IMR-90 (cell line): Measurements from ENCODE around the gene CUL1. TPM values are rescaled to one million over a fixed set of nuclear protein-coding genes. Genes with fewer than 3 reads are reported as not detected.

Experiments used
- ATAC-seq: fragments of 200-7000 bp; cut with Tn5 transposase; 2 replicates; pipeline ENCODE4 v1.9.1; 2020; ENCODE audit warnings: low read depth, mild to moderate bottlenecking, moderate library complexity
- BruUV-seq: library from RNA; stranded (reverse); fragments of 400-500 nt; replicated peaks from 2 replicates; lab custom pipeline; 2021; lab: Mats Ljungman, UMichigan
- CTCF ChIA-PET: fragments of 300-600 bp; formaldehyde crosslinking; extraction: SDS; loops from one replicate; lab custom pipeline; 2021; ENCODE audit warnings: antibody characterized with exemption; lab: Yijun Ruan, JAX
- POLR2A ChIA-PET: fragments of 300-600 bp; sonication (Branson Sonifier 250); formaldehyde crosslinking; loops from one replicate; lab custom pipeline; 2022; ENCODE audit warnings: antibody characterized with exemption; ENCODE audit not compliant: unreplicated experiment; lab: Charles Lee
- DNase-seq: peaks from one replicate; pipeline ENCODE4 v3.0.0; 2013
- H2AFZ ChIP-seq: replicated peaks from 2 replicates; pipeline ENCODE3; 2013; ENCODE audit warnings: low read length, mild to moderate bottlenecking; ENCODE audit not compliant: poor library complexity
- H2AK5ac ChIP-seq: 2 replicates; pipeline ENCODE4 v1.6.1; 2013; ENCODE audit warnings: low read depth, low read length, inconsistent platforms
- H2AK9ac ChIP-seq: replicated peaks from 2 replicates; pipeline ENCODE3; 2013; ENCODE audit warnings: mild to moderate bottlenecking, low read depth, low read length, moderate library complexity; ENCODE audit not compliant: poor library complexity
- H2BK120ac ChIP-seq: 2 replicates; pipeline ENCODE4 v1.6.1; 2013; ENCODE audit warnings: low read depth, low read length, inconsistent platforms
- H2BK15ac ChIP-seq: 3 replicates; pipeline ENCODE4 v1.6.1; 2013; ENCODE audit warnings: low read depth, low read length, inconsistent platforms
- H2BK20ac ChIP-seq: 2 replicates; pipeline ENCODE4 v1.6.1; 2013; ENCODE audit warnings: low read depth, mild to moderate bottlenecking, inconsistent platforms, low read length, moderate library complexity
- H2BK5ac ChIP-seq: 2 replicates; pipeline ENCODE4 v1.6.1; 2013; ENCODE audit warnings: mild to moderate bottlenecking, low read depth, low read length, inconsistent platforms; ENCODE audit not compliant: poor library complexity, severe bottlenecking
- H3K14ac ChIP-seq: replicated peaks from 2 replicates; pipeline ENCODE4 v1.6.1; 2013; ENCODE audit warnings: low read depth, low read length, inconsistent platforms
- H3K18ac ChIP-seq: 2 replicates; pipeline ENCODE4 v1.6.1; 2013; ENCODE audit warnings: low read depth, low read length, control low read depth
- H3K23ac ChIP-seq: 2 replicates; pipeline ENCODE4 v1.6.1; 2013; ENCODE audit warnings: low read depth, low read length, inconsistent platforms
- H3K27ac ChIP-seq: 2 replicates; pipeline ENCODE4 v1.5.1; 2013; ENCODE audit warnings: mild to moderate bottlenecking, control low read depth, low read length; ENCODE audit not compliant: insufficient read depth
- H3K27me3 ChIP-seq: 2 replicates; pipeline ENCODE4 v1.6.1; 2013; ENCODE audit warnings: low read length; ENCODE audit not compliant: control insufficient read depth, insufficient read depth
- H3K36me3 ChIP-seq: 2 replicates; pipeline ENCODE4 v1.6.1; 2013; ENCODE audit warnings: low read length, mixed read lengths; ENCODE audit not compliant: control insufficient read depth, insufficient read depth
- H3K4ac ChIP-seq: 2 replicates; pipeline ENCODE4 v1.6.1; 2013; ENCODE audit warnings: low read depth, low read length, inconsistent platforms
- H3K4me1 ChIP-seq: 2 replicates; pipeline ENCODE4 v1.6.1; 2013; ENCODE audit warnings: low read length, mixed read lengths; ENCODE audit not compliant: control insufficient read depth, insufficient read depth
- H3K4me2 ChIP-seq: 2 replicates; pipeline ENCODE4 v1.6.1; 2013; ENCODE audit warnings: low read depth, mild to moderate bottlenecking, control low read depth, low read length, moderate library complexity
- H3K4me3 ChIP-seq: 2 replicates; pipeline ENCODE4 v1.5.1; 2013; ENCODE audit warnings: low read depth, mild to moderate bottlenecking, control low read depth, low read length, moderate library complexity; ENCODE audit not compliant: insufficient read depth
- H3K56ac ChIP-seq: 2 replicates; pipeline ENCODE4 v1.6.1; 2013; ENCODE audit warnings: low read length, inconsistent platforms; ENCODE audit not compliant: insufficient read depth; ENCODE audit errors: extremely low read depth
- H3K79me1 ChIP-seq, 2 experiments: 2 replicates each; pipeline ENCODE4 v1.6.1; 2013; ENCODE audit warnings: low read length in 2 of 2, inconsistent platforms in 1 of 2, low read depth in 1 of 2
- H3K9ac ChIP-seq: 2 replicates; pipeline ENCODE4 v1.6.1; 2013; ENCODE audit warnings: low read depth, low read length, control low read depth
- H3K9me1 ChIP-seq: 2 replicates; pipeline ENCODE4 v1.6.1; 2013; ENCODE audit warnings: low read length, inconsistent platforms; ENCODE audit not compliant: insufficient read depth
- H3K9me3 ChIP-seq: 2 replicates; pipeline ENCODE4 v1.6.1; 2013; ENCODE audit warnings: low read length; ENCODE audit not compliant: control insufficient read depth, insufficient read depth
- H4K20me1 ChIP-seq: 2 replicates; pipeline ENCODE4 v1.6.1; 2013; ENCODE audit warnings: low read length, inconsistent platforms; ENCODE audit not compliant: insufficient read depth
- H4K5ac ChIP-seq: 2 replicates; pipeline ENCODE4 v1.6.1; 2013; ENCODE audit warnings: mild to moderate bottlenecking, low read depth, low read length, control low read depth
- H4K8ac ChIP-seq, 2 experiments: 2 replicates each; pipeline ENCODE4 v1.6.1; 2013; ENCODE audit warnings: low read depth in 2 of 2, low read length in 2 of 2, control low read depth in 1 of 2, inconsistent platforms in 1 of 2
- H4K91ac ChIP-seq: 2 replicates; pipeline ENCODE4 v1.6.1; 2013; ENCODE audit warnings: low read depth, low read length, inconsistent platforms; ENCODE audit not compliant: insufficient read depth
- CHD1 ChIP-seq: IDR thresholded peaks from 2 replicates; pipeline ENCODE4 v1.6.1; 2012; ENCODE audit warnings: low read depth, low read length, improper control_type of control experiment
- CTCF ChIP-seq: conservative IDR thresholded peaks from 2 replicates; pipeline ENCODE4 v1.5.1; 2012; ENCODE audit warnings: mild to moderate bottlenecking, low read depth, low read length, improper control_type of control experiment
- FOS ChIP-seq: fragments of 150-350 bp; IDR thresholded peaks from 2 replicates; pipeline ENCODE4 v1.6.1; 2016; ENCODE audit warnings: low read depth, low read length
- MAFK ChIP-seq: IDR thresholded peaks from 2 replicates; pipeline ENCODE4 v1.6.1; 2012; ENCODE audit warnings: low read depth, low read length, improper control_type of control experiment
- RCOR1 ChIP-seq: IDR thresholded peaks from 2 replicates; pipeline ENCODE4 v1.6.1; 2012; ENCODE audit warnings: mild to moderate bottlenecking, low read length, improper control_type of control experiment; ENCODE audit not compliant: insufficient replicate concordance
- WGBS, 2 experiments: methylation state at CpG; one replicate each; pipeline versions ENCODE4 v1.1.5 to v1.1.7; 2013; ENCODE audit warnings: missing lambda C conversion rate in 2 of 2; ENCODE audit not compliant: insufficient read length in 1 of 2; ENCODE audit errors: extremely low coverage in 2 of 2; 5-methylcytosine and 5-hydroxymethylcytosine counted together
- dilution Hi-C: fragments of 300-500 bp; cut with HindIII; formaldehyde crosslinking; loops from one replicate; pipeline ENCODE4 v1.14.3; 2018; ENCODE audit warnings: low sequenced_read_pairs; ENCODE audit not compliant: unreplicated experiment
- in situ Hi-C: fragments of 300-500 bp; cut with MboI; formaldehyde crosslinking; loops from 3 replicates; pipeline ENCODE4 v1.14.3; 2019; ENCODE audit warnings: low sequenced_read_pairs, inconsistent platforms, mixed read lengths
- intact Hi-C: fragments of 100-400 bp; cut with micrococcal nuclease; formaldehyde crosslinking; loops from 2 replicates; pipeline ENCODE4 v1.10.0; 2022
- polyA plus RNA-seq, 3 experiments: library from polyadenylated mRNA; depleted of rRNA; stranded (reverse); fragments of >200 nt; gene quantifications; 2 replicates each; pipeline ENCODE4 v1.2.3, GENCODE V29; 2012; ENCODE audit warnings: low replicate concordance in 1 of 3
- total RNA-seq: library from RNA; depleted of rRNA; stranded (reverse); fragments of >200 nt; gene quantifications from 2 replicates; pipeline ENCODE4 v1.2.3, GENCODE V29; 2012

CUL1 gene
- total and polyA plus RNA-seq, 2 of the 4 experiments (the other 2 are of a cell fraction) = 44.0 to 46.2 TPM

GRCh38 chr7:148790850-148791249 lies 92.1 kb downstream of the CUL1 start:
- WGBS, 2 experiments = no CpG with 5 or more reads among the region's 2 CpGs
- H4K8ac ChIP-seq = no peak overlapping the region
- no peaks in the 10 kb centered on the region for H3K4me1 ChIP-seq
- H2BK20ac ChIP-seq = no peak overlapping the region
- H4K20me1 ChIP-seq = no peaks in the 10 kb centered on the region
- H2BK5ac ChIP-seq = no peak overlapping the region
- no peak overlapping the region for H3K23ac ChIP-seq
- intact Hi-C loops = loop anchor here (5.0 kb wide), 1 partner anchor 171 kb away; no protein-coding TSS in a partner anchor
- BruUV-seq = no TSS peak
- H3K9me1 ChIP-seq = no peaks in the 10 kb centered on the region
- no peak overlapping the region for H3K18ac ChIP-seq
- no peak overlapping the region for H3K14ac ChIP-seq
- no peak overlapping the region for H4K91ac ChIP-seq
- H2BK120ac ChIP-seq = no peak overlapping the region
- H3K4me3 ChIP-seq = no peak overlapping the region
- ChIA-PET CTCF (interaction anchor here (0.9 kb wide), 1 partner anchor 17 kb away, joined by 3 read pairs; no protein-coding TSS in a partner anchor), POLR2A (no interaction called here)
- H3K9me3 ChIP-seq = no peaks in the 10 kb centered on the region
- no peak overlapping the region for H3K4ac ChIP-seq
- no peak overlapping the region for H3K56ac ChIP-seq
- DNase-seq (no peak), ATAC-seq (no peak)
- H3K36me3 ChIP-seq = peaks cover 49% of the 10 kb centered on the region
- in situ Hi-C loops = no loop called here
- no peak overlapping the region for H2AFZ ChIP-seq
- no peak for TF ChIP-seq FOS
- TF ChIP-seq CTCF = no peak
- TF ChIP-seq CHD1 = no peak
- TF ChIP-seq RCOR1 = no peak
- TF ChIP-seq MAFK = no peak
- H2AK9ac ChIP-seq = no peak overlapping the region
- H3K79me1 ChIP-seq = peaks cover 3 to 9% of the 10 kb centered on the region in 2 experiments; a peak in 3 of 4 replicates
- no peak overlapping the region for H3K9ac ChIP-seq
- H3K27ac ChIP-seq = no peak overlapping the region
- no peak overlapping the region for H4K5ac ChIP-seq
- no peak overlapping the region for H2AK5ac ChIP-seq
- no peak overlapping the region for H2BK15ac ChIP-seq
- H3K4me2 ChIP-seq = no peak overlapping the region
- dilution Hi-C loops = no loop called here
- H3K27me3 ChIP-seq = no peaks in the 10 kb centered on the region
